Stimulated activated CD4-positive, alpha-beta T cell treated with anti-CD3 and anti-CD28 coated beads, Interleukin-1b, Interleukin-23, amount 100 ng/mL, for 24 hours (primary cell): ENCODE data around the gene MICAL2.

Experiments
- DNase-seq, 4 experiments: peaks; one replicate each; pipeline ENCODE4 v3.0.0-alpha.2; 2020; ENCODE audit warnings: low read depth in 4 of 4, low spot score in 1 of 4

Gene MICAL2

GRCh38 chr11:12075822-12076821, 34.3 kb upstream of the MICAL2 start:
- DNase-seq = no peak

DNA sequence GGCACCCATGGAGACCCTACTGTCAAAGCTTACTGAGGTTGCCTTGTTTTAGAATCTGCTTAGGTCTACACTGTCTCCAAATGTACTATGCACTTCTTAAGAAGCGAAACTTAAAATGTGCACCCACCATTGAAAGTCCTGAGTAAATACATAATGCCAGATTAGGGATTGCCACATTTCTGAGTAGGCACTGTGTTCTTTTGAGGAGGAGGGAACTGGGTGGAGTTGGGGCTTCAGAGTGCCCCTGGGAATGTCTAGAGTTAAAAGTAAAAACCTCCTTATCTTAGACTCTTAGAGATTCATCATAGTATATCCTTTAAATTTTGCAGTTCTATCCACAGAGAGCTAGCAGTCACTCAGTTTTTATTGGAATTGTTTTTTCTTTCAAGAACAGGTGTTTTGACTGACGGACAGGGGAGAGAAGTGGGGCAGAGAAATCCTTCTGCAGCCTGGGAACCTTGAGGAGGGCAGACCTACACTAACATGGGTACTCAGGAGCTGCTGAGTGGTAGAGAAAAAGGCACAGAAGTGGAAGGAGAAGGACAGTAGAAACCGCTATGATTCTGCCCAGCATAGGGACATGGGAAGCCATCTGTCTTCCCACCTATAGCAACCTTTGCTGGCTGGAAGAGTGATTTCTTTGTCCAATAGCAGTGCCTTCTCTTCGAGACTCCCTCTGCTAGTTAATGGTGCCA, 33.4 kb upstream of the MICAL2 start:
- DNase-seq = no peak

DNA sequence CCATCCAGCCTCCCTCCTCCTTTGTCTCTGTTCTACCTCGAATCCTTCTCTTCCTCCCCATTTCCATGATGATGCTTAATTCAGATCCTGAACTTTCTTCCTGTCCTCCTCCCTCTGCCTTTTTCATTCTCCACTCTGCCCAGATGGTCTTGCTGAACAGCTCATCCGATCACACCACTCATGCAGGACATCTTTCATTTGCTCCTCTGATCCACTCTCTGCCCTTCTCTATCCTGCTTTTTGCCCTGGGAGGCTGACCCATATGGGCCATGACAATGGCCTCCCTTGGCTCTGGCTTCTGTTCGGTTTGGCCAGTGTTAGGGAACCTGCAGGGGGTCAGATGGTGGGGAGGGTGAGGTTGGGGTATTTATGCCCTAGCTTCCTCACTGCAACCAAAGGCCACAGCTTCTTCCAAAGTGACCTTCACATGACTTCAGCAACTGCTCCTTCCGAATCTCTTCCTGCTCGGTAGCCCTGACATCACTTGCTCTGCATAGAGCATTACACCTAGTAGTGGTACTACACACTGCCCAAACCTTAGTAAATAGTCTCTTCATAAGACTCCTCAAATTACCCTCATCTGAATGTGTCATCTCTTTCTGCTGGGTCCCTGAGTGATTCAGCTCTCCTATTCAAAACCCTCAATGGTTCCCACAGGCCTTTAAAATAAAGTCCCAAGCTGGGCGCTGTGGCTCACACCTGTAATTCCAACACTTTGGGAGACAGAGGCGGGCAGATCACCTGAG, 32.7 kb upstream of the MICAL2 start:
- DNase-seq = no peak

DNA sequence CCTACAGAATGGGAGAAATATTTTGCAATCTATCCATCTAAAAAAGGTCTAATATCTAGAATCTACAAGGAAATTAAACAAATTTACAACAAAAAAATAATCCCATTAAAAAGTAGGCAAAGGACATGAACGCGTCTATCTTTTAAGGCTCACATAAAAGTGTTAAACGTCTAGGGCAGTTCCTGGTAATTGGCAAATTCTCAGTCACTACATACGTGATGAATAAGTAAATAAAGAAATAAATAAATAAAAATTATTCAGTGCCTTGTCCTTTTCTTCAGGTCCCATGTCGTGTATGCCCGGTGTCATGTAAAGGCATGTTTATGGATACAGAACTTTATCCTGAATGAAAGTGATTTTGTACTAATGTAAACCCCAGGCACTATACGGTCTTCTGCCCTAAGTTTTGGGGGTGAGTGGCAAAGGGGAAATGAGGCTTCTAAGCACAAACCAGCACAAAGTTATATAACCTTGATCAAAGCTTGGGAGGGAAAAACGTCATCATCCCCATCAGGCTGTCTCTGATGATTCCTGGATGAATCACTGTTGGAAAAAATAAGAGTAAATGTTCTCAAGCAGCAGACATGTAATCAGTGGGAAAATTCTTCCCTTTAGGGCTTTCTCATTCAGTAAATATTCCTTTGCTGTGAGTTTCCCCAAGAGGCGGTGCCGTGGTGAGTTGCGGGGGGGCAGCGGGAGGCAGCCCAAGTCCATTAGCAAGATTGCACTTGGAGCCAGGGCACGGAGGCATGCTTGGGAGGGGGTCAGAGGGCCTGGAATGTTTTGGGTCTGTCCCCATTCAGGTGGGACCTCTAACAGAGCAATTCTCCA, 30.4 kb upstream of the MICAL2 start:
- DNase-seq = no peak

GRCh38 chr11:12083380-12083779, 27.0 kb upstream of the MICAL2 start:
- no peak for DNase-seq

- no peak for DNase-seq
These were observed 26.1 kb upstream of the MICAL2 start for GRCh38 chr11:12084256-12084655.

GRCh38 chr11:12085371-12086251, 24.8 kb upstream of the MICAL2 start:
- DNase-seq = no peak

DNA sequence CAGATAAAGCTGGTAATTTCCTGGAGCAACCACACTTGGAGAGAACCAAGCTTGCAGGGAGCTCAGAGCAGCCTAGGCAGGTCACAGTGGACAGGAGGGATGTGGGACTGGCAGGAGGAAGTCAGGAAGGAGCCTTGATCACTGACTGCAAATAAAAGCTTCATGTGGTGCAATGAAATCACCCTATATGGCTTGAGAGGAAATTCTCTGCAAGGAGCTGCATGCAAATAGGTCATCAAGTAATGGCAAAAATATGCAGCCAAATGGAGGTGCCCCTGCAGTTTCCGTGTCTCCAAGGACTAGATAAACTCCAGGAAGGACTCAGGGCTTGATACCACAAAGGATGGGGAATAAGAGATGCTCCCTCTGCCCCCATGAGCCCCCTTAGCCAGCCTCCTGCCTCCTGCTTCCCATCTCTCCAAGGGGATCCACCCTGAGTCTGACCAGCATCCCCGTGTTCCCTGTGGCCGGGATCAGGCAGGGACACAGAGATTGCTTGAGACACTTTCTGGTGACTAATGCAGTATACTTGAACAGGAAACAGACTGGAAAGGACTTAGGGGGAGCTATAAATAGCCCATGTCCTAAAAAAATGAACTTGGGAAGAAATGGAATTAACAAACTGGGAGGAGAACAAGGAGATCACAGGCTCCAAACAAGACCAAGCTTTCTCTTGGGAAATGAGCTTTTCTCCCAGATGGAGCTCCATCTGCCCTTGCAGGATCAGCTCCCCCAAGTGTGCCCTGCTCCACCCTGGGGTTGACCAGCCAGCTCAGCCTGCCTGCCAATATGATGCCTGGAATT, 23.9 kb upstream of the MICAL2 start:
- no peak for DNase-seq

- DNase-seq = no peak
These were observed 23.1 kb upstream of the MICAL2 start for GRCh38 chr11:12087075-12088004.

- no peak for DNase-seq
These were observed 22.3 kb upstream of the MICAL2 start for GRCh38 chr11:12088047-12088481.

GRCh38 chr11:12088531-12088930, 21.9 kb upstream of the MICAL2 start:
- DNase-seq = no peak

DNA sequence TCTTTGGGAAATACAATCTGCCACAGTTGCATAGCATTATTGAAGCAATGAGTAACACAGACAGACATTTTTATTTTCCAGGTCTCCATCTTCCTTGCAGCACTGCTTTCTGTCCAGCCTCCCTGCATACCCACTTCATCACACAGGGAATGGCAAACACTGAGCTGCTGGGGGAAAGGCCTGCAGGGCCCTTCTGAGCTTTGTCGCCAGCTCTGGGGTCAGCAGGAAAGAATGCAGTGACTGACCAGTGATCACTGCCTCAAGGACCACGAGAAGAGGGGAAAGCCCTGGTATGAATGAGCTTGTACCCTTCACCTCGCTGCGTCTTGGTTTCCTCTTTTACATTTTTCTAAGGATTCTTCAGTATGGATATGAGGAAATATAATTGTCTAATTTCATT, 21.3 kb upstream of the MICAL2 start:
- no peak for DNase-seq

DNA sequence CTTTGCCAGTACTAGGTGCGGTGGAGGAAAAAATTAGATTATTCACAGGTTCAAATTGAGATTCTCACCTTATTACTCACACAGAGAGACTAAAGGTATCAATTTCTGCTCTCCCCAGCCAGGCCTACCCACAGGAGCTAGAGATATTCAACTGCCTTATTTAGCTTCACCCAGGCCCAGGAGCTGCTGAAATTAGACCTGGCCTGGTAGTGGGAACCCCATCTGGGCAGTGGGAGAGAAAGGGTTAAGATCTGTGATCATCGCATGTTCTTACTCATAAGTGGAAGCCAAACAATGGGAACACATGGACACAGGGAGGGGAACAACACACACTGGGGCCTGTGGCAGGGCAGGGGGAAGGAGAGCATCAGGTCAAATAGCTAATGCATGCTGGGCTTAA, 20.9 kb upstream of the MICAL2 start:
- DNase-seq = no peak

GRCh38 chr11:12090061-12090591, 20.3 kb upstream of the MICAL2 start:
- DNase-seq = no peak

- no peak for DNase-seq
These were observed 19.6 kb upstream of the MICAL2 start for GRCh38 chr11:12090761-12091258.

GRCh38 chr11:12091956-12092558, 18.3 kb upstream of the MICAL2 start:
- DNase-seq = no peak

GRCh38 chr11:12092714-12093113, 17.7 kb upstream of the MICAL2 start:
- DNase-seq = no peak
